ENCODE results near the gene SUCNR1.
"Not testable (repeated sequence)": the region's sequence is repeated elsewhere in the genome, so short reads cannot be mapped to it uniquely, and the experiment has no call there.

SUCNR1 gene

GRCh38 chr3:151843275-151843674 is 30.2 kb upstream of the SUCNR1 start:
- Histone ChIP-seq H3K4me1 (ENCODE audit: insufficient read depth, insufficient read length) (no peaks in the 10 kb centered on the region), H3K9me3 (ENCODE audit: insufficient read depth, low read length) (no peaks in the 10 kb centered on the region), H3K36me3 (ENCODE audit: insufficient read depth, insufficient read length, low read length) (no peaks in the 10 kb centered on the region), H3K27me3 (ENCODE audit: insufficient read depth, insufficient read length) (no peaks in the 10 kb centered on the region), H3K9ac (ENCODE audit: insufficient read length, low read depth) (no peak overlapping the region), H3K4me3 (ENCODE audit: insufficient read length, low read depth) (no peak overlapping the region)
- no peak for DNase-seq (ENCODE audit: low read depth, low spot score)
- TF ChIP-seq YY1 (IDR thresholded peaks at IDR 0.05; ENCODE audit: insufficient read depth, insufficient read length) = no peak
- no peak for TF ChIP-seq SUZ12 (IDR thresholded peaks at IDR 0.05; ENCODE audit: extremely low read depth, insufficient read depth, insufficient read length)
- TF ChIP-seq ZNF274 (IDR thresholded peaks at IDR 0.05; ENCODE audit: low read depth, low read length) = no peak

GRCh38 chr3:151845306-151845905 is 28.0 kb upstream of the SUCNR1 start:
- no peaks in the 10 kb centered on the region for H3K27me3 ChIP-seq (ENCODE audit: insufficient read depth, insufficient read length)
- DNase-seq (ENCODE audit: low read depth, low spot score) = no peak
- H3K4me1 ChIP-seq (ENCODE audit: insufficient read depth, insufficient read length) = no peaks in the 10 kb centered on the region
- no peak overlapping the region for H3K4me3 ChIP-seq (ENCODE audit: insufficient read length, low read depth)
- H3K9ac ChIP-seq (ENCODE audit: insufficient read length, low read depth) = no peak overlapping the region
- no peaks in the 10 kb centered on the region for H3K9me3 ChIP-seq (ENCODE audit: insufficient read depth, low read length)
- TF ChIP-seq ZNF274 (IDR thresholded peaks at IDR 0.05; ENCODE audit: low read depth, low read length) (no peak), SUZ12 (IDR thresholded peaks at IDR 0.05; ENCODE audit: extremely low read depth, insufficient read depth, insufficient read length) (no peak), YY1 (IDR thresholded peaks at IDR 0.05; ENCODE audit: insufficient read depth, insufficient read length) (no peak)
- no peaks in the 10 kb centered on the region for H3K36me3 ChIP-seq (ENCODE audit: insufficient read depth, insufficient read length, low read length)

- not testable (repeated sequence) for H3K27me3 ChIP-seq (ENCODE audit: insufficient read depth, insufficient read length); H3K9ac ChIP-seq (ENCODE audit: insufficient read length, low read depth); H3K4me3 ChIP-seq (ENCODE audit: insufficient read length, low read depth); H3K9me3 ChIP-seq (ENCODE audit: insufficient read depth, low read length); H3K36me3 ChIP-seq (ENCODE audit: insufficient read depth, insufficient read length, low read length); DNase-seq (ENCODE audit: low read depth, low spot score); H3K4me1 ChIP-seq (ENCODE audit: insufficient read depth, insufficient read length)
These were observed 23.4 kb upstream of the SUCNR1 start for GRCh38 chr3:151850065-151850464.

GRCh38 chr3:151852074-151852811 is 21.2 kb upstream of the SUCNR1 start:
- Histone ChIP-seq H3K4me1 (ENCODE audit: insufficient read depth, insufficient read length) (peaks cover 2% of the 10 kb centered on the region), H3K9me3 (ENCODE audit: insufficient read depth, low read length) (no peaks in the 10 kb centered on the region), H3K4me3 (ENCODE audit: insufficient read length, low read depth) (no peak overlapping the region), H3K36me3 (ENCODE audit: insufficient read depth, insufficient read length, low read length) (no peaks in the 10 kb centered on the region), H3K9ac (ENCODE audit: insufficient read length, low read depth) (no peak overlapping the region), H3K27me3 (ENCODE audit: insufficient read depth, insufficient read length) (no peaks in the 10 kb centered on the region)
- TF ChIP-seq SUZ12 (IDR thresholded peaks at IDR 0.05; ENCODE audit: extremely low read depth, insufficient read depth, insufficient read length) (no peak), YY1 (IDR thresholded peaks at IDR 0.05; ENCODE audit: insufficient read depth, insufficient read length) (no peak), ZNF274 (IDR thresholded peaks at IDR 0.05; ENCODE audit: low read depth, low read length) (no peak)
- no peak for DNase-seq (ENCODE audit: low read depth, low spot score)

GRCh38 chr3:151856118-151856517 is 17.3 kb upstream of the SUCNR1 start:
- TF ChIP-seq ZNF274 (IDR thresholded peaks at IDR 0.05; ENCODE audit: low read depth, low read length) (no peak), SUZ12 (IDR thresholded peaks at IDR 0.05; ENCODE audit: extremely low read depth, insufficient read depth, insufficient read length) (no peak), YY1 (IDR thresholded peaks at IDR 0.05; ENCODE audit: insufficient read depth, insufficient read length) (no peak)
- Histone ChIP-seq H3K36me3 (ENCODE audit: insufficient read depth, insufficient read length, low read length) (no peaks in the 10 kb centered on the region), H3K27me3 (ENCODE audit: insufficient read depth, insufficient read length) (no peaks in the 10 kb centered on the region), H3K9me3 (ENCODE audit: insufficient read depth, low read length) (no peaks in the 10 kb centered on the region), H3K9ac (ENCODE audit: insufficient read length, low read depth) (no peak overlapping the region), H3K4me3 (ENCODE audit: insufficient read length, low read depth) (no peak overlapping the region), H3K4me1 (ENCODE audit: insufficient read depth, insufficient read length) (peaks cover 2% of the 10 kb centered on the region)
- DNase-seq (ENCODE audit: low read depth, low spot score) = no peak

- Histone ChIP-seq H3K4me3 (ENCODE audit: insufficient read length, low read depth) (no peak overlapping the region), H3K4me1 (ENCODE audit: insufficient read depth, insufficient read length) (peaks cover 2% of the 10 kb centered on the region), H3K36me3 (ENCODE audit: insufficient read depth, insufficient read length, low read length) (no peaks in the 10 kb centered on the region), H3K9ac (ENCODE audit: insufficient read length, low read depth) (no peak overlapping the region), H3K27me3 (ENCODE audit: insufficient read depth, insufficient read length) (no peaks in the 10 kb centered on the region), H3K9me3 (ENCODE audit: insufficient read depth, low read length) (no peaks in the 10 kb centered on the region)
- no peak for TF ChIP-seq YY1 (IDR thresholded peaks at IDR 0.05; ENCODE audit: insufficient read depth, insufficient read length)
- no peak for TF ChIP-seq SUZ12 (IDR thresholded peaks at IDR 0.05; ENCODE audit: extremely low read depth, insufficient read depth, insufficient read length)
- no peak for TF ChIP-seq ZNF274 (IDR thresholded peaks at IDR 0.05; ENCODE audit: low read depth, low read length)
- DNase-seq (ENCODE audit: low read depth, low spot score) = no peak
These were observed 16.8 kb upstream of the SUCNR1 start for GRCh38 chr3:151856641-151857040.

GRCh38 chr3:151859233-151859673 is 14.2 kb upstream of the SUCNR1 start:
- Histone ChIP-seq H3K4me1 (ENCODE audit: insufficient read depth, insufficient read length) (no peaks in the 10 kb centered on the region), H3K27me3 (ENCODE audit: insufficient read depth, insufficient read length) (no peaks in the 10 kb centered on the region), H3K36me3 (ENCODE audit: insufficient read depth, insufficient read length, low read length) (no peaks in the 10 kb centered on the region), H3K4me3 (ENCODE audit: insufficient read length, low read depth) (no peak overlapping the region), H3K9me3 (ENCODE audit: insufficient read depth, low read length) (no peaks in the 10 kb centered on the region), H3K9ac (ENCODE audit: insufficient read length, low read depth) (no peak overlapping the region)
- TF ChIP-seq YY1 (IDR thresholded peaks at IDR 0.05; ENCODE audit: insufficient read depth, insufficient read length) = no peak
- no peak for TF ChIP-seq SUZ12 (IDR thresholded peaks at IDR 0.05; ENCODE audit: extremely low read depth, insufficient read depth, insufficient read length)
- TF ChIP-seq ZNF274 (IDR thresholded peaks at IDR 0.05; ENCODE audit: low read depth, low read length) = no peak
- DNase-seq (ENCODE audit: low read depth, low spot score) = no peak

All from NT2/D1 (cell line).